ENCODE data around the gene GARNL3. TPM values are rescaled to one million over a fixed set of nuclear protein-coding genes. Genes with fewer than 3 reads are reported as not detected.

GARNL3 gene
- total RNA-seq, 1 experiment from 2014 or later, result 2.8 TPM

GRCh38 chr9:127417131-127418036 lies 152.8 kb downstream of the GARNL3 start:
- no TSS peak for BruUV-seq (replicated peaks)
- H3K9me3 Mint-ChIP-seq (ENCODE audit: low read depth, unreplicated experiment), result no peaks in the 10 kb centered on the region
- intact Hi-C loops (cut with micrococcal nuclease; ENCODE audit: unreplicated experiment), result no loop called here
- no peak for DNase-seq
- no peak for TF ChIP-seq CTCF (IDR thresholded peaks at IDR 0.05; ENCODE audit: unreplicated experiment)
- H3K27ac Mint-ChIP-seq (ENCODE audit: unreplicated experiment), result no peak overlapping the region
- H3K4me1 Mint-ChIP-seq (ENCODE audit: low read depth, unreplicated experiment), result no peaks in the 10 kb centered on the region
- no peak overlapping the region for H3K4me3 Mint-ChIP-seq (ENCODE audit: low read depth, unreplicated experiment)
- H3K36me3 Mint-ChIP-seq (ENCODE audit: insufficient read depth, unreplicated experiment), result peaks cover under 1% of the 10 kb centered on the region
- no peaks in the 10 kb centered on the region for H3K27me3 Mint-ChIP-seq (ENCODE audit: unreplicated experiment)
- CTCF ChIA-PET, result no interaction called here

DNA sequence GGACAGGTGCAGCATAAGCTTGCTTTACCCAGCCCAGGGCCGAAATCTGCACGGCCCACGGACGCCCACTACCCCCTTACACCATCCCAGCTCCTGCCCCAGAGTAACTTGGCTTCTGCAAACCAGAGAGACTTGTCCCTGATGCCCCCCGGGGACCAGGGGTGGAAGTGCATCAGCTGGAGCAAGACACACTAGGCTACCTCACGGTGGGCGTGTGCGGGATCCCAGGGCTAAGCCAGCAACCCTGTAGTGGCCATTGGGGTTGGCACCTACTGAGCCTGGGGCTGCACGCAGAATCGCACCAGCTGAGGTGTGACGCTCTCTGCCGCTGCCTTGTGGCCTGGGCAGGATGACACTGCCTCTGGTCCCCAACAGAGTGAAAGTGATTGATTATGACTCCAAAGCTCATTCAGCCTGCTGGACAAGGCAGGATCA lies 153.5 kb downstream of the GARNL3 start:
- H3K27me3 Mint-ChIP-seq (ENCODE audit: unreplicated experiment), result no peaks in the 10 kb centered on the region
- H3K4me1 Mint-ChIP-seq (ENCODE audit: low read depth, unreplicated experiment), result peaks cover 5% of the 10 kb centered on the region
- peak; percentile 16 for DNase-seq
- no TSS peak for BruUV-seq (replicated peaks)
- CTCF ChIA-PET, result no interaction called here
- intact Hi-C loops (cut with micrococcal nuclease; ENCODE audit: unreplicated experiment), result no loop called here
- no peak overlapping the region for H3K27ac Mint-ChIP-seq (ENCODE audit: unreplicated experiment)
- H3K9me3 Mint-ChIP-seq (ENCODE audit: low read depth, unreplicated experiment), result no peaks in the 10 kb centered on the region
- H3K4me3 Mint-ChIP-seq (ENCODE audit: low read depth, unreplicated experiment), result no peak overlapping the region
- TF ChIP-seq CTCF (IDR thresholded peaks at IDR 0.05; ENCODE audit: unreplicated experiment), result no peak
- peaks cover 3% of the 10 kb centered on the region for H3K36me3 Mint-ChIP-seq (ENCODE audit: insufficient read depth, unreplicated experiment)

DNA sequence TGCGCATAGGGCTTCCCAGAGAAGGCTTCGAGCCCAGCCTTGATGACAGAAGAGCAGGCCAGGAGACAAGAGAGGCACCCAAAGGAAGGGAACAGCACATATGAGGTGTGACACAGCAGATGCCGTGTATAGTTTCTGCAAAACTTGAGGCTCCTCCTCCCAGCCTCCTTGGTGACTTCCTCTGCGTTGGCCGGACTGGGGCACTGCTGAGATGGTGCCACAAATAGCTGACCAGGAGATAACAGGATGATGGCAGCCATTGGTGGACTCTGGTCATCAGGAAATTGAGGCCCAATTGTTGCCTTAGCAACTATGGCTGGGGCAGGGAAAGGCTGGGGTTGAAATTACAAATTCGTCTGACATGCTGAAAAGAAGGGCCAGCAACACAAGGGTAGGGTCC lies 154.8 kb downstream of the GARNL3 start:
- no peaks in the 10 kb centered on the region for H3K27me3 Mint-ChIP-seq (ENCODE audit: unreplicated experiment)
- peaks cover 8% of the 10 kb centered on the region for H3K4me1 Mint-ChIP-seq (ENCODE audit: low read depth, unreplicated experiment)
- no peak overlapping the region for H3K27ac Mint-ChIP-seq (ENCODE audit: unreplicated experiment)
- H3K36me3 Mint-ChIP-seq (ENCODE audit: insufficient read depth, unreplicated experiment), result peaks cover 16% of the 10 kb centered on the region
- intact Hi-C loops (cut with micrococcal nuclease; ENCODE audit: unreplicated experiment), result no loop called here
- CTCF ChIA-PET, result no interaction called here
- H3K9me3 Mint-ChIP-seq (ENCODE audit: low read depth, unreplicated experiment), result no peaks in the 10 kb centered on the region
- TF ChIP-seq CTCF (IDR thresholded peaks at IDR 0.05; ENCODE audit: unreplicated experiment), result no peak
- BruUV-seq (replicated peaks), result no TSS peak
- H3K4me3 Mint-ChIP-seq (ENCODE audit: low read depth, unreplicated experiment), result no peak overlapping the region
- no peak for DNase-seq

GRCh38 chr9:127421057-127421456 lies 156.5 kb downstream of the GARNL3 start:
- Mint-ChIP-seq H3K4me3 (ENCODE audit: low read depth, unreplicated experiment) (no peak overlapping the region), H3K36me3 (ENCODE audit: insufficient read depth, unreplicated experiment) (peaks cover 21% of the 10 kb centered on the region), H3K9me3 (ENCODE audit: low read depth, unreplicated experiment) (no peaks in the 10 kb centered on the region), H3K27ac (ENCODE audit: unreplicated experiment) (no peak overlapping the region), H3K27me3 (ENCODE audit: unreplicated experiment) (no peaks in the 10 kb centered on the region), H3K4me1 (ENCODE audit: low read depth, unreplicated experiment) (peaks cover 8% of the 10 kb centered on the region)
- intact Hi-C loops (cut with micrococcal nuclease; ENCODE audit: unreplicated experiment), result no loop called here
- TF ChIP-seq CTCF (IDR thresholded peaks at IDR 0.05; ENCODE audit: unreplicated experiment), result no peak
- no peak for DNase-seq
- CTCF ChIA-PET, result no interaction called here
- no TSS peak for BruUV-seq (replicated peaks)
